NT2/D1 (cell line): Measurements from ENCODE around the gene TTC23.

Experiments used
- DNase-seq: peaks from one replicate; pipeline ENCODE4 v3.0.0-alpha.2; 2011; ENCODE audit warnings: low read depth, low spot score
- H3K27me3 ChIP-seq: 2 replicates; pipeline ENCODE4 v1.6.0; 2011; ENCODE audit warnings: mild to moderate bottlenecking; ENCODE audit not compliant: insufficient read length, insufficient read depth
- H3K36me3 ChIP-seq: 2 replicates; pipeline ENCODE4 v1.6.1; 2011; ENCODE audit warnings: mild to moderate bottlenecking, low read length, mixed read lengths; ENCODE audit not compliant: insufficient read depth, insufficient read length
- H3K4me1 ChIP-seq: 2 replicates; pipeline ENCODE4 v1.5.1; 2011; ENCODE audit not compliant: insufficient read depth, insufficient read length
- H3K4me3 ChIP-seq: 2 replicates; pipeline ENCODE4 v1.5.1; 2011; ENCODE audit warnings: low read depth; ENCODE audit not compliant: insufficient read length
- H3K9ac ChIP-seq: 2 replicates; pipeline ENCODE4 v1.6.0; 2011; ENCODE audit warnings: low read depth; ENCODE audit not compliant: insufficient read length
- H3K9me3 ChIP-seq: 2 replicates; pipeline ENCODE4 v1.5.1; 2011; ENCODE audit warnings: mild to moderate bottlenecking, low read length; ENCODE audit not compliant: insufficient read depth
- SUZ12 ChIP-seq: IDR thresholded peaks from 2 replicates; pipeline ENCODE4 v1.6.1; 2011; ENCODE audit not compliant: insufficient read length, insufficient read depth; ENCODE audit errors: extremely low read depth
- YY1 ChIP-seq: IDR thresholded peaks from 2 replicates; pipeline ENCODE4 v1.6.1; 2011; ENCODE audit not compliant: insufficient read length, insufficient read depth
- ZNF274 ChIP-seq: IDR thresholded peaks from 2 replicates; pipeline ENCODE4 v1.6.1; 2011; ENCODE audit warnings: mild to moderate bottlenecking, low read depth, low read length

TTC23 gene

DNA sequence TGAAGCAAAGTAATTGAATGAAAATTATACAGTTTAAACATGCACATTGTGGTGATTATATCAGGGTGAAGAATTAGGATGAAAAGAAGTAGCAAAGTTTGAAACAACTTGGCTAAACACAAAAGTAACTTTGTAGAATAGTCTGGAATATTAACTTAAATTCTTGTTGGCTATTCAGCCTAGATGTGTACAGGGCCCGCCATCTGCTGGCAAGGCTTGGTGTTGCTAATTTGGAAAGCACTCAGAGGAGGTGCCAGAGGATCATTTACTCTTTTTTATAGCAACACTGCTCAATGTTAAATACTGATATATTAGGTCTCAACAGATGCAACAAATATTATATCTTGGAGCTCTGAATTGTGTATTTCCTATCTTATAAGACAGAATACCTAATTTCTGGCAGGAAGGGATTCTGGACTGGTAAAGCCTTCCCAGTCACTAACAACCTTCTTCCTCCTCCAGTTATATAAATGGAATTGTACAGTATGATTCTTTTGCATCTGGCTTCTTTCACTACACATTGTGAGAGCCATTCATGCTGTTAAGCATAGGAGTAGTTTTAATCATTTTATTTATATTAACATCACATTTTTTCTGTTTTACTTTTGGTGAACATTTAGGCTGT is 36.1 kb downstream of the TTC23 start:
- TF ChIP-seq ZNF274, result no peak
- TF ChIP-seq YY1, result no peak
- TF ChIP-seq SUZ12, result no peak

DNA sequence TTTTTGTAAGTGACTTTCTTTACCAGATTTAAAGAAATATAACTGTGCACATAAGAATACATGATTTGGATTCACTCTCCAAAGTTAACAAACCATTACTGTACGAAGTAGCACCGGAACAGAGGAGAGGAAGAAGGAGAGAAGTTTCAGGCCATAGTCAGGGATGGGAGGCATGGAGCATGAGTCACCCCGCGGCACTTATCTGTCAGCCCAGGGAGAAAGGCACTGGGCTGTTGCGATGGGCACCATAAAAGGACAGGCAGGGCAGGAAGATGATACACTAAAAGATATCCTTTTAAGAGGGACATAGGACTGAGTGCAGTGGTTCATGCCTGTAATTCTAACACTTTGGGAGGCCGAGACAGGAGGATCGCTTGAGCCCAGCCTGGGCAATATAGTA is 37.0 kb downstream of the TTC23 start:
- DNase-seq, result no peak
- Histone ChIP-seq H3K9ac (no peak overlapping the region), H3K4me3 (no peak overlapping the region), H3K27me3 (no peaks in the 10 kb centered on the region), H3K36me3 (peaks cover 24% of the 10 kb centered on the region), H3K9me3 (no peaks in the 10 kb centered on the region), H3K4me1 (peaks cover 5% of the 10 kb centered on the region)
- TF ChIP-seq YY1, result no peak
- TF ChIP-seq SUZ12, result no peak
- no peak for TF ChIP-seq ZNF274

More for the DNA sequence above, 36.1 kb downstream of the TTC23 start:
- Histone ChIP-seq H3K36me3 (peaks cover 32% of the 10 kb centered on the region), H3K27me3 (no peaks in the 10 kb centered on the region), H3K9ac (no peak overlapping the region), H3K4me3 (no peak overlapping the region), H3K9me3 (no peaks in the 10 kb centered on the region), H3K4me1 (peaks cover 5% of the 10 kb centered on the region)
- peak; percentile 36 for DNase-seq

DNA sequence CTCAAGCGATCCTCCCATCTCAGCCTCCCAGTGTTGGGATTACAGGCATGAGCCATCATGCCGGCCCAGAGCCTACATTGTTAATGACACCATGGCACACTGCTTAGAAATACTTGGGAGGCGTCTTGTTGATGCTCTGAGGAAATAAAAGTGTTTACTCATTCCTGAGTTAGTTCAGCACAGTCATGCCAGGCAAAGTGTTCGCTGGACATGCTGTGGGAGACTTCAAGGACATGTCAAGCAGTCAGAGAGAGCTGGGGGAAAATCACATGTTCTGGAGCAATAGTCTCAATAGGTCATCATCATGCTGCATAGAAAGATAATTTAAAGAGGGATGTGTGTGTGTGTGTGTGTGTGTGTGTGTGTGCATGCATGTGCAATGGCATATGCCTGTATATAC is 37.5 kb downstream of the TTC23 start:
- H3K36me3 ChIP-seq, result peaks cover 22% of the 10 kb centered on the region
- no peak overlapping the region for H3K9ac ChIP-seq
- H3K27me3 ChIP-seq, result no peaks in the 10 kb centered on the region
- TF ChIP-seq ZNF274 (no peak), YY1 (no peak), SUZ12 (no peak)
- no peaks in the 10 kb centered on the region for H3K9me3 ChIP-seq
- DNase-seq, result no peak
- no peak overlapping the region for H3K4me3 ChIP-seq
- peaks cover 5% of the 10 kb centered on the region for H3K4me1 ChIP-seq

DNA sequence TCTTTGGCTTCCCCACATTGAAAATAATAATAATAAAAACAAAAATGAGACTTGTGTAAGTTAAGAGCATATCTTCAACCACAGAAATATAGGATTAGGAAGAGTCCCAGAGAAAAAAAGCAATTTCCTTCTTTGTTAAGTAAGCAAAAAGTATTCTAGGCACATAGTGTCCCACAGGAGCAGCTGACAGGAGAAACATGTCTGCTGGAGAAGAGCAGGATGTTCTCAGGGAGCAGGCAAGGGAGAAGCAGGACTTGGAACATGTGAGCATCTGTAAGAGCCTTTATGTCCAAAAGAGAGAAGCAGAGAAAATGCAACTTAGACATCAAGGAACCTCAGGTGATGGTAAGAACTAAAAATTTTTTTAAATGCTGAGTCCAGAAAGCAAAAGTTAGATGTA is 39.0 kb downstream of the TTC23 start:
- Histone ChIP-seq H3K9ac (no peak overlapping the region), H3K4me3 (no peak overlapping the region), H3K4me1 (peaks cover 5% of the 10 kb centered on the region), H3K9me3 (no peaks in the 10 kb centered on the region; the same call in 1 of the 2 replicates), H3K36me3 (peaks cover 15% of the 10 kb centered on the region), H3K27me3 (no peaks in the 10 kb centered on the region)
- no peak for DNase-seq
- TF ChIP-seq YY1, result no peak
- no peak for TF ChIP-seq SUZ12
- no peak for TF ChIP-seq ZNF274

DNA sequence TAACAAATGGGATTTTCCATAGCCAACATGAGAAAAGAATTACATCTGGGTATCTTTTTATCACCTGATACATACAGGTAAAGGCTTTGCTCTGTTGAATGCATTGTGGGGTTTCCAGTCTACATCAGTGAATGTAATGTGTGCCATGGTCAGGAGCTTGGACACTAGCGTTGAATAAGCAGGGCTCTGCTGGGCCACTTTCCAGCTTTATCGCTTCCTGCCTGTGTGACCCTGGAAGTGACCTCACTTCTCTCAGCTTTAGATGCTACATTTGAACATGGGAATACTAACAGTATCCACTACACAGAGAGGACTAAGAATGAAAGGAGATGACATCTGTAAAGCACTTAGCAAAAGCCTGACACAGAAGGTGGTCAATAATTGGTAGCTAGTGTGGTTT is 40.1 kb downstream of the TTC23 start:
- H3K9ac ChIP-seq, result no peak overlapping the region
- no peak overlapping the region for H3K4me3 ChIP-seq
- TF ChIP-seq SUZ12 (no peak), ZNF274 (no peak), YY1 (no peak)
- peaks cover 5% of the 10 kb centered on the region for H3K4me1 ChIP-seq
- no peak for DNase-seq
- H3K36me3 ChIP-seq, result peaks cover 11% of the 10 kb centered on the region
- no peaks in the 10 kb centered on the region for H3K27me3 ChIP-seq
- no peaks in the 10 kb centered on the region; the same call in 1 of the 2 replicates for H3K9me3 ChIP-seq

DNA sequence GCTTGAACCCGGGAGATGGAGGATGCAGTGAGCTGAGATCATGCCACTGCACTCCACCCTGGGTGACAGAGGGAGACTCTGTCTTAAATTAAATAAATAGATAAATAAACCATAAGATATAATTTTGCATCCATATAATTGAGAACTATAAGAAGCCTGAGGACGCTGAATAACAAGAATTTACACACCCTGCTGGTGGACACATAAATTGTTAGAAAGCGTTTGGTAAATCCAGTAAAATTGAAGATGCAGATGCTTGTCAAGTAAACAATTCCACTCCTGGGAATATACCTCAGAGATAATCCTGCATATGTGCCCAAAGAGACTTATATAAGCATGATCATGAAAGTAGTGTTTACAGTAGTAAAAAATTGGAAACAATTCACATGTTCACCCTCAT is 41.7 kb downstream of the TTC23 start:
- no peak for DNase-seq
- Histone ChIP-seq H3K4me1 (peaks cover 4% of the 10 kb centered on the region), H3K27me3 (no peaks in the 10 kb centered on the region), H3K4me3 (no peak overlapping the region), H3K9me3 (no peaks in the 10 kb centered on the region; the same call in 1 of the 2 replicates), H3K36me3 (peaks cover 11% of the 10 kb centered on the region), H3K9ac (no peak overlapping the region)
- TF ChIP-seq SUZ12 (no peak), YY1 (no peak), ZNF274 (no peak)

DNA sequence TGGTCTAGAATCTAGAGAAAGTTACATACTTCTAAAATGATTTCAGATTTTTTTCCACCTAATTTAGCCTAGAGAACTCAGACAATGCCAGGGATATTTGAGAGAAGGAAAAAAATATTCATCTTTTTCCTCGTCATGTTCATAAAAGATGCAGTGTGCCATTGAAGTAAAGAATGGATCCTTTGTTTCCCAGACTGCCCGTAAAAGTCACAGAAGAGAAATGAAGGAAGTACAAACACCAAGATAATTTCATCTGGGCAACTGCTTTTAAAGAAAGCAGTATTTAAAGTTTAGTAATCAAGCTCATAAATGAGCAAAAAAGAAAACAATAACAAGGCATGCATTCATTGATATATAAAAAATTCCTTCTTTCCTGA is 47.2 kb downstream of the TTC23 start:
- H3K36me3 ChIP-seq, result peaks cover 15% of the 10 kb centered on the region
- H3K9me3 ChIP-seq, result no peaks in the 10 kb centered on the region; the same call in 1 of the 2 replicates
- no peak for DNase-seq
- H3K27me3 ChIP-seq, result no peaks in the 10 kb centered on the region
- no peaks in the 10 kb centered on the region for H3K4me1 ChIP-seq
- H3K9ac ChIP-seq, result no peak overlapping the region
- TF ChIP-seq YY1 (no peak), ZNF274 (no peak), SUZ12 (no peak)
- H3K4me3 ChIP-seq, result no peak overlapping the region
